Stimulated activated memory B cell treated with anti-CD40 and anti-IgM and Interleukin-4, amounts not matched to agents 10 μg/mL and 1 μg/mL and 100 μg/mL, for 72 hours (primary cell): ENCODE data around the gene BICD2.

Source experiments
- ATAC-seq: fragments of 150-1000 bp; cut with Tn5 transposase; 2 replicates; pipeline ENCODE4 v1.10.0; 2021
- H3K27ac Mint-ChIP-seq: one replicate; pipeline ENCODE4 v1.8.0; 2022; ENCODE audit warnings: mild to moderate bottlenecking, mixed read lengths
- H3K27me3 Mint-ChIP-seq: one replicate; pipeline ENCODE4 v1.8.0; 2022; ENCODE audit warnings: mixed read lengths
- H3K36me3 Mint-ChIP-seq: one replicate; pipeline ENCODE4 v1.8.0; 2022; ENCODE audit warnings: mixed read lengths
- H3K4me1 Mint-ChIP-seq: one replicate; pipeline ENCODE4 v1.8.0; 2022; ENCODE audit warnings: mixed read lengths
- H3K4me3 Mint-ChIP-seq: one replicate; pipeline ENCODE4 v1.8.0; 2022; ENCODE audit warnings: mild to moderate bottlenecking, moderate library complexity, mixed read lengths
- H3K9me3 Mint-ChIP-seq: one replicate; pipeline ENCODE4 v1.8.0; 2022; ENCODE audit warnings: mixed read lengths

BICD2 gene

DNA sequence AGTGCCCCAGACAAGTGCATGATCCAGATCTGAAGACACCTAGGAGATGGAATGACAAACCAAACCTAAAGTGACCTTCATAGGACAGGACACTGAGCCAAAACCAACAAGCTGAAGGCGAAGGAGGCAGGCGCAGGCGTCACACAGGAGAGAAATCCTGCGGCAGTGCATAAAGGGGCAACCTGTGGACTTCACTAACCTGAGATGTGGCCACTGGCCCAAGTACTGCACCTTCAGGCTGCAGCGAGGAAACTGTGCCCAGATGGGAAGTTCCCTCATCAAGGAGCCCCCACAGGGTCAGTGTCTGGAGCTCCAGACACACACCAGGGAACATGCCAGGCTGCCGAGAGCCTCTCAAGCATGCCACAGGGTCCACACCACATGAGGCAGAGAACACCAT is 98.4 kb downstream of the BICD2 start:
- ATAC-seq = no peak
- Mint-ChIP-seq H3K27ac (peak overlapping the region; percentile 81), H3K4me1 (peaks cover 75% of the 10 kb centered on the region), H3K27me3 (no peaks in the 10 kb centered on the region), H3K9me3 (no peaks in the 10 kb centered on the region), H3K4me3 (peak overlapping the region; percentile 21), H3K36me3 (peaks cover 43% of the 10 kb centered on the region)

GRCh38 chr9:92665836-92666235 is 98.8 kb downstream of the BICD2 start:
- Mint-ChIP-seq H3K36me3 (peaks cover 43% of the 10 kb centered on the region), H3K27ac (peak overlapping the region; percentile 81), H3K27me3 (no peaks in the 10 kb centered on the region), H3K4me3 (peak overlapping the region; percentile 21), H3K4me1 (peaks cover 76% of the 10 kb centered on the region), H3K9me3 (no peaks in the 10 kb centered on the region)
- no peak for ATAC-seq

DNA sequence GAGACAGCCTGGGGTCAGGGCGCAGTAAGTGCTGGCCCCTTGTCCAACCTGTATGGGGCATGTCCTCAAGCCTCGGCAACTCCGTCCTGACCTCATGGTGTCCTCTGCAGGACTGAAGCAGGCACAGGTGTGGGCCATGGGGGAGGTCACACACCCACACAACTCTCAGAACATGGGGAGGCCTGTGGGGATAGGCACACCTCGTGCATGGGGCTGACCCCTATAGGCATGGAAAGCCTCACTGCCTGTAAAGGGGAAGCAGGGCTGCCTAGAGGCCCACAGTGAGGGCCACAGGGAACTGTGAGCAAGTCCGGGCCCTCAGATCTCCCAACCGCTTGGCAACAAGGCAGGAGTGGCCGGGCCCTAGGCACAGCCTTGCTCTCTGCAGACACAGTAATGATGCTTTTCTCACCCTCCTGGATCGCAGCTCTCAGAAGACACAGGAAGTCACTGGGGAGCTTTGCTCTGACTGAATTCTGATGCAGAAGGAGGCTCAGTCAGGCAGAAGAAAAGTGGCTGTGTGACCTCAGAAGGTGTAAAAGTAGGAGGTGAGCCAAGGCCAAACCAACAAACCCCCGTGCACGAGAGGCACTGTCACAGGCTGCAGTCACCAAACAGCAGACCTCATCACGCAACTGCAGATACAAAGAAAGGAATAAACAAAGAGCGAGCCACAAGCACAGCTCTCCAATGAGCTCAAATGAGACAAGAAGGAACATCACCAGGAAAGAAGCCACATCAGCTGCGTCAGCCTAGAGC is 100.1 kb downstream of the BICD2 start:
- peak; percentile 59 for ATAC-seq
- Mint-ChIP-seq H3K9me3 (no peaks in the 10 kb centered on the region), H3K27ac (peak overlapping the region; percentile 51), H3K4me1 (peaks cover 76% of the 10 kb centered on the region), H3K36me3 (peaks cover 43% of the 10 kb centered on the region), H3K27me3 (no peaks in the 10 kb centered on the region), H3K4me3 (peak overlapping the region; percentile 45)

- no peak for ATAC-seq
- peak overlapping the region; percentile 35 for H3K27ac Mint-ChIP-seq
Observed at GRCh38 chr9:92663951-92664350, 100.7 kb downstream of the BICD2 start.

DNA sequence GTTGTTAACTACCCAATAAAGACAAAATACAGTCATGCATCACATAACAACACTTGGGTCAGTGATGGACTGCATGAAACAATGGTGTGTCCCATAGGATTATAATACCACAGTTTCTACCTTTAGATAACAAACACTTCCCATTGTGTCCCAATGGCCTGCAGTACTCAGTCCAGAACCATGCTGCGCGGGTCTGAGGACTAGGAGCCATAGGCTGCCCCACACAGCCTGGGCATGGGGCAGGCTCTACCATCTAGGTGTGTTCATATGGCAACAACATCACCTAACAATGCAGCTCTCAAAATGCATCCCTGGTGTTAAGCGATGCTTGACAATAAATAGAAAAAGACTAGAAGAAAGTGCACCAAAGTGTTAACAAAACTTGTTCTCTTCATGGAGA is 101.5 kb downstream of the BICD2 start:
- peak overlapping the region; percentile 35 for H3K27ac Mint-ChIP-seq
- peaks cover 62% of the 10 kb centered on the region for H3K4me1 Mint-ChIP-seq
- H3K9me3 Mint-ChIP-seq = no peaks in the 10 kb centered on the region
- no peak overlapping the region for H3K4me3 Mint-ChIP-seq
- no peak for ATAC-seq
- H3K36me3 Mint-ChIP-seq = peaks cover 46% of the 10 kb centered on the region
- no peaks in the 10 kb centered on the region for H3K27me3 Mint-ChIP-seq

More at GRCh38 chr9:92663951-92664350, 100.7 kb downstream of the BICD2 start:
- H3K4me1 Mint-ChIP-seq = peaks cover 70% of the 10 kb centered on the region
- no peak overlapping the region for H3K4me3 Mint-ChIP-seq
- H3K27me3 Mint-ChIP-seq = no peaks in the 10 kb centered on the region
- peaks cover 43% of the 10 kb centered on the region for H3K36me3 Mint-ChIP-seq
- H3K9me3 Mint-ChIP-seq = no peaks in the 10 kb centered on the region

GRCh38 chr9:92661743-92662142 is 102.9 kb downstream of the BICD2 start:
- no peak for ATAC-seq
- Mint-ChIP-seq H3K4me3 (no peak overlapping the region), H3K9me3 (no peaks in the 10 kb centered on the region), H3K27me3 (no peaks in the 10 kb centered on the region), H3K4me1 (peaks cover 48% of the 10 kb centered on the region), H3K36me3 (peaks cover 47% of the 10 kb centered on the region), H3K27ac (no peak overlapping the region)
